ENCODE results near the gene DTHD1. TPM values are rescaled to one million over a fixed set of nuclear protein-coding genes. Genes with fewer than 3 reads are reported as not detected.

The DTHD1 gene
- total and polyA plus RNA-seq, 10 of the 15 experiments (the other 5 are each of a cell fraction or from before 2014, with no cell fraction given): 0.05 to 2.8 (median 1.4) TPM

GRCh38 chr4:36233567-36234266, 47.7 kb upstream of the DTHD1 start:
- TF ChIP-seq PBX3 (IDR thresholded peaks at IDR 0.05; ENCODE audit: insufficient replicate concordance, low read depth, low read length) (no peak), CREM (IDR thresholded peaks at IDR 0.05; ENCODE audit: low read depth) (no peak), FOXK2 (IDR thresholded peaks at IDR 0.05) (no peak), BCL11A (IDR thresholded peaks at IDR 0.05; ENCODE audit: low read depth, low read length) (no peak), TBL1XR1 (IDR thresholded peaks at IDR 0.05; ENCODE audit: low read depth, low read length) (no peak), PML (IDR thresholded peaks at IDR 0.05; ENCODE audit: low read length) (no peak), TARDBP (IDR thresholded peaks at IDR 0.05; ENCODE audit: borderline replicate concordance) (no peak), HCFC1 (IDR thresholded peaks at IDR 0.05; ENCODE audit: low read length) (no peak), RFX5 (IDR thresholded peaks at IDR 0.05; ENCODE audit: low read depth, low read length) (no peak), SIN3A (IDR thresholded peaks at IDR 0.05; ENCODE audit: low read depth, low read length) (no peak), NFXL1 (IDR thresholded peaks at IDR 0.05; ENCODE audit: borderline replicate concordance) (no peak), RELB (IDR thresholded peaks at IDR 0.05; ENCODE audit: low read depth) (no peak), ZZZ3 (IDR thresholded peaks at IDR 0.05; ENCODE audit: control insufficient read depth, insufficient read length, low read depth) (no peak), IKZF2 (IDR thresholded peaks at IDR 0.05) (no peak), SPI1 (IDR thresholded peaks at IDR 0.05; ENCODE audit: borderline replicate concordance, insufficient read depth, low read depth, low read length) (no peak), GATAD2B (conservative IDR thresholded peaks at IDR 0.05; ENCODE audit: low read depth) (no peak)
- intact Hi-C loops (cut with micrococcal nuclease; ENCODE audit: unreplicated experiment) (no loop called here), in situ Hi-C loops (cut with MboI) (no loop called here)
- BruUV-seq (replicated peaks): no TSS peak
- Histone ChIP-seq H2AFZ (ENCODE audit: control insufficient read depth, low read depth, low read length) (no peak overlapping the region), H4K20me1 (ENCODE audit: control insufficient read depth, insufficient read depth) (no peaks in the 10 kb centered on the region), H3K36me3 (ENCODE audit: control insufficient read depth in 2 of 2, insufficient read depth in 2 of 2, low read length in 1 of 2) (peaks cover 0 to 19% of the 10 kb centered on the region in 2 experiments; a peak in 1 of 4 replicates), H3K27me3 (replicated peaks in 1 of 2; ENCODE audit: control insufficient read depth in 2 of 2, insufficient read depth in 2 of 2, low read length in 1 of 2) (no peaks in the 10 kb centered on the region), H3K4me2 (ENCODE audit: control insufficient read depth, insufficient read depth) (no peak overlapping the region), H3K4me3 (no peak overlapping the region), H3K4me1 (ENCODE audit: control insufficient read depth, insufficient read depth, low read length) (no peaks in the 10 kb centered on the region; the same call in 1 of the 2 replicates), H3K27ac (ENCODE audit: control insufficient read depth, insufficient read depth) (no peak overlapping the region), H3K9me3 (replicated peaks; ENCODE audit: control insufficient read depth, insufficient read depth, low read length) (peaks cover 18% of the 10 kb centered on the region), H3K9ac (ENCODE audit: control insufficient read depth, insufficient read depth, low read length) (no peak overlapping the region), H3K79me2 (ENCODE audit: control insufficient read depth, insufficient read depth, low read length) (peaks cover 39% of the 10 kb centered on the region)
- CTCF ChIA-PET: interaction anchor here (1.0 kb wide), 1 partner anchor 20 kb away, joined by 3 read pairs; no protein-coding TSS in a partner anchor
- SMC1A ChIA-PET (ENCODE audit: uncharacterized antibody, unreplicated experiment): interaction anchor here (1.0 to 2.0 kb wide), 8 partner anchors 9 to 45 kb away, joined by 3 to 10 read pairs (median 4); no protein-coding TSS in a partner anchor
- 87% methylated on average over 10 of the region's 10 CpGs for WGBS (ENCODE audit: insufficient coverage, insufficient replicate concordance, low lambda C conversion rate, missing lambda C conversion rate)
- FAIRE-seq (no peak), ATAC-seq (no peak), DNase-seq (ENCODE audit: low read depth, low spot score) (no peak)
- RAD21 ChIA-PET (ENCODE audit: unreplicated experiment): interaction anchor here (1.0 to 1.4 kb wide), 2 partner anchors 10 kb away, joined by 3 to 6 read pairs; partner anchors contain the start of gene ARAP2
- POLR2A ChIA-PET: interaction anchor here (1.3 kb wide), 2 partner anchors 10 to 11 kb away, joined by 3 to 6 read pairs; partner anchors contain the start of gene ARAP2
